ENCODE results near the gene GET4. TPM values are rescaled to one million over a fixed set of nuclear protein-coding genes. Genes with fewer than 3 reads are reported as not detected.

GET4 gene
- polyA plus RNA-seq, 3 donors = 20.1 to 36.8 (median 25.5) TPM

GRCh38 chr7:913736-914520 is 37.6 kb downstream of the GET4 start:
- no peak for DNase-seq
- Mint-ChIP-seq H3K27ac (peak overlapping the region in 6 of 7 donors; percentile 41 to 87 (median 73)), H3K4me1 (peaks cover 57% of the 10 kb centered on the region), H3K36me3 (peaks cover 37 to 44% of the 10 kb centered on the region in 2 donors), H3K4me3 (no peak overlapping the region), H3K9me3 (peaks cover 0 to 7% (median 0%) of the 10 kb centered on the region in 7 donors), H3K27me3 (ENCODE audit: low read depth in 3 of 3) (peaks cover 0 to 3% (median 0%) of the 10 kb centered on the region in 3 donors)
- no peak overlapping the region for H3K4me2 ChIP-seq (replicated peaks; ENCODE audit: extremely low read depth, low read length, poor library complexity, severe bottlenecking)
- peaks cover 48% of the 10 kb centered on the region for H3K79me2 ChIP-seq (ENCODE audit: insufficient read depth, low read length)
- peaks cover 41% of the 10 kb centered on the region for H4K20me1 ChIP-seq (ENCODE audit: insufficient read depth, low read length)
- H3K27me3 ChIP-seq (ENCODE audit: control insufficient read depth in 2 of 2, insufficient read depth in 2 of 2, low read length in 2 of 2) = no peaks in the 10 kb centered on the region
- no peaks in the 10 kb centered on the region for H3K9me3 ChIP-seq (replicated peaks in 1 of 2; ENCODE audit: control insufficient read depth in 1 of 2, insufficient read depth in 1 of 2, low read length in 2 of 2)
- no peak overlapping the region for H3K4me3 ChIP-seq (replicated peaks in 1 of 3; ENCODE audit: low read depth in 2 of 3, low read length in 3 of 3)
- WGBS (ENCODE audit: insufficient coverage) = 48% methylated on average over 13 of the region's 31 CpGs
- intact Hi-C loops (cut with micrococcal nuclease) = loop anchor here in 1 of 2 donors (1.0 kb wide), 1 partner anchor 8 kb away; no protein-coding TSS in a partner anchor
- peak overlapping the region; percentile 6 to 32 for H3K27ac ChIP-seq (ENCODE audit: low read depth in 1 of 2, low read length in 2 of 2)
- H3K9ac ChIP-seq (ENCODE audit: insufficient read depth, low read length, poor library complexity, severe bottlenecking) = no peak overlapping the region
- peaks cover 18 to 25% of the 10 kb centered on the region in 2 donors for H3K36me3 ChIP-seq (replicated peaks in 1 of 2; ENCODE audit: control insufficient read depth in 1 of 2, insufficient read depth in 2 of 2, low read length in 2 of 2)
- peaks cover 57 to 76% of the 10 kb centered on the region in 2 donors for H3K4me1 ChIP-seq (ENCODE audit: control insufficient read depth in 1 of 2, insufficient read depth in 2 of 2, low read length in 2 of 2)
- no peak overlapping the region for H2AFZ ChIP-seq (ENCODE audit: insufficient read depth, low read depth, low read length, poor library complexity, severe bottlenecking)
- TF ChIP-seq CTCF (IDR thresholded peaks at IDR 0.05) = no peak

GRCh38 chr7:914521-915194 is 38.3 kb downstream of the GET4 start:
- Histone ChIP-seq H3K27ac (ENCODE audit: low read depth in 1 of 2, low read length in 2 of 2) (peak overlapping the region; percentile 6 to 32), H3K79me2 (ENCODE audit: insufficient read depth, low read length) (peaks cover 50% of the 10 kb centered on the region), H3K36me3 (replicated peaks in 1 of 2; ENCODE audit: control insufficient read depth in 1 of 2, insufficient read depth in 2 of 2, low read length in 2 of 2) (peaks cover 23 to 31% of the 10 kb centered on the region in 2 donors), H2AFZ (ENCODE audit: insufficient read depth, low read depth, low read length, poor library complexity, severe bottlenecking) (no peak overlapping the region), H3K4me1 (ENCODE audit: control insufficient read depth in 1 of 2, insufficient read depth in 2 of 2, low read length in 2 of 2) (peaks cover 53 to 75% of the 10 kb centered on the region in 2 donors), H3K9me3 (replicated peaks in 1 of 2; ENCODE audit: control insufficient read depth in 1 of 2, insufficient read depth in 1 of 2, low read length in 2 of 2) (no peaks in the 10 kb centered on the region), H3K9ac (ENCODE audit: insufficient read depth, low read length, poor library complexity, severe bottlenecking) (no peak overlapping the region), H3K4me2 (replicated peaks; ENCODE audit: extremely low read depth, low read length, poor library complexity, severe bottlenecking) (no peak overlapping the region), H3K4me3 (replicated peaks in 1 of 3; ENCODE audit: low read depth in 2 of 3, low read length in 3 of 3) (no peak overlapping the region), H4K20me1 (ENCODE audit: insufficient read depth, low read length) (peaks cover 38% of the 10 kb centered on the region), H3K27me3 (ENCODE audit: control insufficient read depth in 2 of 2, insufficient read depth in 2 of 2, low read length in 2 of 2) (no peaks in the 10 kb centered on the region)
- no peak for DNase-seq
- intact Hi-C loops (cut with micrococcal nuclease) = loop anchor here in 1 of 2 donors (1.0 kb wide), 1 partner anchor 8 kb away; no protein-coding TSS in a partner anchor
- H3K9me3 Mint-ChIP-seq = peaks cover 0 to 7% (median 0%) of the 10 kb centered on the region in 7 donors
- no peak overlapping the region for H3K27ac Mint-ChIP-seq
- WGBS (ENCODE audit: insufficient coverage) = 97% methylated on average over 16 of the region's 16 CpGs
- peaks cover 60% of the 10 kb centered on the region for H3K4me1 Mint-ChIP-seq
- peaks cover 0 to 3% (median 0%) of the 10 kb centered on the region in 3 donors for H3K27me3 Mint-ChIP-seq (ENCODE audit: low read depth in 3 of 3)
- no peak overlapping the region for H3K4me3 Mint-ChIP-seq
- H3K36me3 Mint-ChIP-seq = peaks cover 42 to 50% of the 10 kb centered on the region in 2 donors
- no peak for TF ChIP-seq CTCF (IDR thresholded peaks at IDR 0.05)
